Hematopoietic multipotent progenitor cell (in vitro differentiated cells): ENCODE data around the gene TRIM49C. TPM values are rescaled to one million over a fixed set of nuclear protein-coding genes. Genes with fewer than 3 reads are reported as not detected.
"Not testable (repeated sequence)": the region's sequence is repeated elsewhere in the genome, so short reads cannot be mapped to it uniquely, and the experiment has no call there.

Experiments
- DNase-seq, 3 donors: peaks; one replicate each; pipeline ENCODE4 v3.0.0-alpha.2; 2011 to 2015; ENCODE audit warnings: low read depth in 2 of 3, low spot score in 2 of 3
- small RNA-seq: library from RNA; depleted of rRNA; stranded (forward); fragments of <200 nt; gene quantifications from one replicate; pipeline ENCODE3, GENCODE V24; 2012
- total RNA-seq: library from RNA; depleted of rRNA; stranded (reverse); fragments of >200 nt; gene quantifications from one replicate; pipeline ENCODE4 v1.2.3, GENCODE V29; 2012

TRIM49C gene
- not detected for total RNA-seq

- not testable (repeated sequence) for DNase-seq
These were observed at the start of gene TRIM49C for GRCh38 chr11:90030806-90031205. TSS of gene TRIM49C (plus strand) at chr11:90031106. CDS start at chr11:90035212, 4,106 bp downstream.

GRCh38 chr11:90024184-90024583 is 6.7 kb upstream of the TRIM49C start:
- not testable (repeated sequence) for DNase-seq

GRCh38 chr11:90051591-90052209 is 20.8 kb downstream of the TRIM49C start:
- not testable (repeated sequence) for DNase-seq

GRCh38 chr11:90052311-90052710 is 21.4 kb downstream of the TRIM49C start:
- DNase-seq: not testable (repeated sequence)

- DNase-seq: not testable (repeated sequence)
These were observed 22.6 kb downstream of the TRIM49C start for GRCh38 chr11:90053545-90053944.

GRCh38 chr11:90085650-90086049 is 54.7 kb downstream of the TRIM49C start, which contains the start of gene UBTFL1:
TSS of gene UBTFL1 (plus strand) at chr11:90085950. CDS start at chr11:90085950, 0 bp downstream.
- DNase-seq: not testable (repeated sequence)

GRCh38 chr11:90088731-90089130 is 57.8 kb downstream of the TRIM49C start:
- DNase-seq: not testable (repeated sequence)

Small RNA genes within 50 kb of the gene (small RNA-seq; reads per million reads assigned to genes)
- gene AP000827.1: not detected

Other genes with a start within 250 kb of the TRIM49C start
- under 0.01 TPM for gene TRIM49, start 222.5 kb upstream of the TRIM49C start, total RNA-seq
- gene TRIM64B, start 152.6 kb upstream of the TRIM49C start, total RNA-seq: not detected
- not detected for gene TRIM49D1, start 108.9 kb upstream of the TRIM49C start, total RNA-seq
- not detected for gene TRIM49D2, start 107.0 kb upstream of the TRIM49C start, total RNA-seq
- not detected for gene TRIM64, start 65.1 kb upstream of the TRIM49C start, total RNA-seq
- not detected for gene UBTFL1, start 54.8 kb downstream of the TRIM49C start, total RNA-seq
- gene NAALAD2, start 103.6 kb downstream of the TRIM49C start, total RNA-seq: 0.81 TPM
- gene CHORDC1, start 191.9 kb downstream of the TRIM49C start, total RNA-seq: 46.6 TPM